GM11168 (cell line): ENCODE results near the gene PHYKPL.

ENCODE experiments used
- in situ Hi-C: fragments of 300-500 bp; cut with MboI; formaldehyde crosslinking; loops from one replicate; pipeline ENCODE4 v1.12.0; 2022; ENCODE audit warnings: low sequenced_read_pairs; ENCODE audit not compliant: unreplicated experiment

The PHYKPL gene

DNA sequence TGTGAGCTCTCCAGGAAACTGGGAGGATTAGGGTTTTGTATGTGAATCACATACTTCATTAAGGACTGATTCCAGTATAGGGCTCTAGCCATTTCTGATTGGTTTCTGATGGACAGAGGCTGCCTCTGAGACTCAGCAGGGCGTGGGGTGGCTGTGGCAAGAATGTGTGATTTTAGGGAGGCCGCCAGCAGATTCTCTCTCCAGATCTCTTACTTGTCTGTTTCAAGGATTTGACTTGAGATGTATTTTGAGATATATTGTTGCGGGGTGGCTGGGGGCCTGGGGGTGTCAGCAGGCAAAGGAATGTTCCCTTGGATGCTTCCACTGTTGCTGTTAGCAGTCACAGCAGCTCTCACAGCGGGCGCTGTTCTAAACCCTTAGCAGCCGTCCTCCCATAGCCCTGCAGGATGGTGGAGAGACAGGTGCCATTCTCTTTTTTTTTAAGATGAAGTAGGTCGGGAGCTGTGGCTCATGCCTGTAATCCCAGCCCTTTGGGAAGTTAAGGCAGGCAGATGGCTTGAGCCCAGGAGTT, 36.3 kb downstream of the PHYKPL start:
- in situ Hi-C loops = no loop called here

DNA sequence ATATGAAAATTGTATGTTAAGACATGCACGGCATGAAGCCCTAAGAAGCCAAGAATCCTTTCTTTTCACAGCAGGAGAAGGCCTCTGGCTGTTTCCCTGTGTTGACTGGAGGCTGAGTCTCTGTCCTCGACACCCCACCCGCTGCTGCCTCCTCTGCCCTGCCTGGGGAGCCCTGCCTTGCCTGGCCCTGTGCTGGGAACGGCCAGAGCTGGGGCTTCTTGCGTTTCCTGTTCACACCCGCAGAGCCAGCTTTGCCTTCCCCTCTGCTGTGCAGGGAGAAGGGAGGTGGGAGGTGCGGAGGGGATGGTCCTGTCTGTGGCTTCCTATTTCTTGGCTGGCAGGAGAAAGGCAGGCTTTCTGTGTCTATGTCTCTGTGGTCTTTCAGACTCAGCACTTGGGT, 38.6 kb downstream of the PHYKPL start:
- in situ Hi-C loops = no loop called here

DNA sequence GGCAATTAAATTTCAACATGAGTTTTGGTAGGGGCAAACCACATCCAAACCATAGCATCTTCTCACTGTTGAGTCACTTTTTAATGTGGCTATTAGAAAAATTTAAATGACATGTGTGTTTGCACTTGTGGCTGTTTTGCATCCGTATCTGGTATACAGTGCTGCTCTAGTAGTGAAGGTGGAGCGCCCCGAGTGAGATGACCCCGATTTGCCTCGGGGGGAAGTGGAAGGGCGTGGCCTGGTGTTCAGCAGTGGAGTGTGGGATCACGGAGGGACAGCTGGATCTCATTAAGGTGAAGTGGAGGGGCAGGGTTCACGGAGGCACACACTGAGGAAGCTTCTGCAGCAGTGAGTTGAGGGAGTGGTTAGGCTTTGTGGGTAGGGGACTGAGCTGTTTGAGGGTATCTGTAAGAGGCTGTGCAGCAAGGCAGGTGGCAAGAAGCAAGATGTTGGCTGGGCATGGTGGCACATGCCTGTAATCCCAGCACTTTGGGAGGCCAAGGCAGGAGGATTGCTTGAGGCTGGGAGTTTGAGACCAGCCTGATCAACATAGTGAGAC, 39.3 kb downstream of the PHYKPL start:
- in situ Hi-C loops = no loop called here

DNA sequence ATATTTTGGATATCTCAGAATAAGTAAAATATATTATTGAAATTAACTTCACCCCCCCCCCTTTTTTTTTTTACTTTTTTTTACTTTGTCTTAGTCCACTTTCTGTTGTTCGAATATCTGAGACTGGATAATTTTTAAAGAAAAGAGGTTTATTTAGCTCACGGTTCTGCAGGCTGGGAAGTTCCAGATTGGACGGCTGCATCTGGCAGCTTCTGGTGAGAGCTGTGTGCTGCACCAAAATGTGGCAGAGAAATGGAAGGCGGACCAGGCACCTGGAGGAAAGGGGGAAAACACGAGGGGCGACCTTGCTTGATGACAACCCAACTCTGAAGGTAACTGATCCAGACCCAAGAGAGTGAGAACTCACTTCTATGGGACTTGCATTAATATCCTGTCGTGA, 39.8 kb downstream of the PHYKPL start:
- in situ Hi-C loops = no loop called here

DNA sequence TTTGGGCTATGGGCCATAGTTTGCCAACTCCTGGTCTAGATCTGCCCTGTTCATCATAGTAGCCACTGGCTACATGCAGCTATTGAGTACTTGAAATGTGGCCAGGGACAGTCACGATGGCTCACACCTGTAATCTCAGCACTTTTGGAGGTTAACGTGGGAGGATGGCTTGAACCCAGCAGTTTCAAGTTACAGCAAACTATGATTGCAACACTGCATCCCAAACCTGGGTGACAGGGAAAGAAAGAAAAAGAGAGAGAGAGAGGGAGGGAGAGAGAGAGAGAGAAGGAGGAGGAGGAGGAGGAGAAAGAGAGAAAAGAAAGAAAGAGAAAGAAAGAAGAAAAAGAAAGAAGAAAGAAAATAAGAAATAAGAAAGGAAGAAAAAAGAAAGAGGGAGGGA, 40.4 kb downstream of the PHYKPL start:
- in situ Hi-C loops = no loop called here

DNA sequence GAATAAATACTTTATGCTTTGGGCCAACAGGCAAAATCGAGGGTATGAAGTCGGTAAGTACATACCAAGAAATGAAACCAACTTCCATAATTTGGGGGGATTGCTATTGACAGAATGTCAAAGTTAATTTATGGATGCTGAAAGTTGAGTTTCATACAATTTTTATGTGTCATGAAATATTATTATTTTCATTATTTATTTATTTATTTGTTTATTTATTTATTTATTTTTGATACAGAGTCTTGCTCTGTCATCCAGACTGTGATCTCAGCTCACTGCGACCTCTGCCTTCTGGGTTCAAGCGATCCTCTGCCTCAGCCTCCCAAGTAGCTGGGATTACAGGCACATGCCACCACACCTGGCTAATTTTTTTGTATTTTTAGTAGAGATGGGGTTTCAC, 40.9 kb downstream of the PHYKPL start:
- in situ Hi-C loops = no loop called here

GRCh38 chr5:178189433-178189832, 43.2 kb downstream of the PHYKPL start:
- in situ Hi-C loops = no loop called here

DNA sequence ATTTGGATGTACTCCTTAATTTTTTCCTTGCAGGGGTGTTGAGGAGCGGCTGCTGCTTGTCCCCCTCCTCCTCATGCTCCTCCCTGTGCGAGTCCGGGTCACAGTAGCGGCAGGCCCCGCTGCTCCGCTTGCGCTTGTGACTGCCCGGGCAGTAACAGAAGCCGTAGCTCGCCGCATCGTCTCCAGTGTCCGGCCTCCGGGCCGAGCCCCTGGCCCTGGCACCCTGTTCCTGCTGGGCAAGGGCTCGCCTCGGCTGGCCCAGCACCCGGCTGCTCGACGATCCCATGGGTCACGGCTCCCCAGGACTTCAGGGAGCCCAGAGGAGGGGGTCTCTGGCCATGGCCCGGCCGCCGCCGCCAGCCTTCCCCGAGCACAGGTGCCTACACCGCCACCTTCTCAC, 45.6 kb downstream of the PHYKPL start, which contains the start of gene GMCL2:
Gene GMCL2, minus strand, starts transcription at position 358 of the 400 bp plus-strand sequence. Its CDS starts 72 bp downstream, at position 286.
- in situ Hi-C loops = no loop called here

- in situ Hi-C loops = no loop called here
Measured at GRCh38 chr5:178186427-178186826, 46.2 kb downstream of the PHYKPL start.

DNA sequence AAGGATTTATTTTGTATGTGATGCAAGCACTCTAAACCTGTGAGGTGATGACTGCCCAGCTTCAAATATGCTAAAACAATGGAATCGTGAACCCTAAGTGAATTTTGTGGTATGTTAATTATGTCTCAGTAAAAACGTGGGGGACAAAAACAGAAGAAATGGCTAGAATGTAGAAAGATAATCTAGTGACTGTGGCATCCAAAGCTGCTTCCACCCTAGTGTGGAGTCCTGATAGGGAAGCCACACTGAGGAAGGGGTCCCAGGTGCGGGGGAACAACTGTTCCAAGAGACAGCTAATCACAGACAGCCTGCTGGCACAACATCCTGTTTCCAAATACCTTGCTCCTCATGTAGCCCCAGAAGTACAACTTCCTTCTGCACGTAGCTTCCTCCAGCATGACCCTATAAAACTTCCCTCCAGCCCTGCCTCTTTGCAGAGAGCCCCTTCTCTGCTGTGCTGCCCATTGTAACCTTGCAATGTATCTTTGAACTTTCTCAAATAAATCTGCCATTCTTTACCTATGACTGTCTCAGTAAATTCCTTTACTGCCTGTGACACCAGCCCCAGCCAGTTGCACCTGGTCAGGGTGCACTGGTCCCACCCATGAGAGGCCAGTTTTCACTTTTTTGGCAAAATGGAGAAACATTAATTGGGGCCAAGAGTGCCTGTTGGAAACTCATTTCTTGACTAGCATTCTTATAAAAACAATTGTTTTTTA, 50.3 kb downstream of the PHYKPL start:
- in situ Hi-C loops = no loop called here

DNA sequence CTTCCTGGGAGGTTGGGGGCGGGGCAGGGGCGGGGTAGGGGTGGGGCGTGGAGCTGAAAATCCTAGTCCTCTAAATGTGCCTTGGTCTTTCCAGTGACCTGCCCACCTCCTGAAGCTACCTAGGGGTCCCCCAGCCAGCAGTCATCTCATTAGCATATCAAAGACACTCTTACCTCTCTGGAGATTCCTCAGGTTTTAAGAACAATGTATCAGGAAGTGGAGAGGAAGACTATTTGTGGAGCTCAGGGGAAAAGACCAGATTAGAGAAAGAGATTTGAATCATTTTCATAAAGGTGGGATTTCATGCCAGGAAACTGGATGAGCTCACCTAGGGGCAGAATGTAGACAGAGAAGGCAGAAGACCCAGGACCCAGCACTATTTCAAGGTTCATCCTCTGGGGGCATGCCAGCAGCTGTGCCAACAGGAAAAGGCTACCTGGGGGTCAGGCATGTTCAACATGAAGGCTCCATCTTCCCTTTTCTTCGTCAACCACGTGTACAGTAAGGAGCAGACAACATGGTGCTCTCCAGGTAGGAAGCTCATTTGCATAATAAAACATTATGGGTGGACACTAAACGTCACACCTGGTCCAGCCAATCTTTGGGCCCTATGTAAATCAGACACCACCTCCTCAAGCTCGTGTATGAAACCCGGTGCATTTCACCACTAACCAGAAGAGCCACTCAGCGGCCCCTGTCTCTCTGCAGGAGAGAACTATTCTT, 52.3 kb downstream of the PHYKPL start:
- in situ Hi-C loops = no loop called here

- in situ Hi-C loops = no loop called here
Measured at GRCh38 chr5:178177569-178177968, 55.0 kb downstream of the PHYKPL start.

DNA sequence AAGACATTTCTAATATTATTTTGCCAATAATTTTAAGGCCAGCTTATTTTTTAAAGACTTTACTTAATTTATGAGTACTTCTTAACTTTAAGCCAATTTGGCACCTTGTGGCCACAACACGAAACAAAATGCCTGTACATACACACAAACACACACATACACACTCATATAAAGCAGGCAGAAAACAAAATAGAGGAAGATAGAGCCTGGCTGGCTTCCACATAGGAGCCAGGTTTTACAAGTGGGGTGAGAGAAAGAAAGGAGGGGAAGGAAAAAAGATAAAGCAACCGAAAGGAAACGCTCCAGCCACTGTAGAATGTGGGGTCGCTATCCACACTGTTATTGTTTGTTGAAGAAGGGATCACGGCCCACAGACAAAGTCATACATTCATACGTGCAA, 55.8 kb downstream of the PHYKPL start:
- in situ Hi-C loops = no loop called here

DNA sequence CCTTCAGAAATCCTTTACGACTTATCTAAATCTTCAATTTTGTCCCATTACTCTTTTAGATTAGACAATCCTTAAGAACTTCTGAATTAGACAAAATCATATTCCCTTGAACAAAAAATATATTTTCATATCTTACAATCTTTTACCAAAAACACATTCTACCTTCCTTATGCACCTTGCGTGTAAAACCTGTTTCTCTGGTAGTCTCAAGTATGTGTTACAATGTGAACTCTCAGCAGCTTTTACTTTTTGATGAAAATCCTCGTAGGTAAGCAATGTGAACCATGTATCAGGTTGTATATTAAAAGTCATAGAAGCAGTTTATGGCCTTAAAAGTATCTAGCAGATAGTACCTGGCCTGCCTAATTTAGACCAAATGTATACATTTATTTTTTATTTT, 58.1 kb downstream of the PHYKPL start:
- in situ Hi-C loops = no loop called here

- in situ Hi-C loops = no loop called here
Measured at GRCh38 chr5:178170455-178170854, 62.1 kb downstream of the PHYKPL start.

DNA sequence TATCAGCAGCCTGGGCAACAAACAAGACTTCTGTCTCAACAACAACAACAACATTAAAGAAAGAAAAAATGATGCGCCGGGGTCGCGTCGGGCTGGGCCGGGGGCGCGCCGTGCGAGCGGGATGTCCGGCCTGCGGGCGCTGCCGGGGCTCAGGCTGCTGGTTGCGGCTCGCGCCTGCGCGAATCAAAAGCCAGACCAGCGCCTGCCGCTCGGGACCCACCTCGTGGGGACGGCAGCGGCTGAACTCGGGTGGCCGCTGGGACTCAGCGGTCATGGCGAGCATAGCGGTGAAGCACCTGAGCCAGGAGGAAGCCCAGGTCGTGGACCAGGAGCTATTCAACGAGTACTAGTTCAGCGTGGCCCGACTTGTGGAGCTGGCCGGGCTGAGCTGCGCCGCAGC, 67.0 kb downstream of the PHYKPL start:
- in situ Hi-C loops = no loop called here

- in situ Hi-C loops = loop anchor here (5.0 kb wide), 1 partner anchor 87 kb away; no protein-coding TSS in a partner anchor
Measured at GRCh38 chr5:178163772-178164735, 68.5 kb downstream of the PHYKPL start.

DNA sequence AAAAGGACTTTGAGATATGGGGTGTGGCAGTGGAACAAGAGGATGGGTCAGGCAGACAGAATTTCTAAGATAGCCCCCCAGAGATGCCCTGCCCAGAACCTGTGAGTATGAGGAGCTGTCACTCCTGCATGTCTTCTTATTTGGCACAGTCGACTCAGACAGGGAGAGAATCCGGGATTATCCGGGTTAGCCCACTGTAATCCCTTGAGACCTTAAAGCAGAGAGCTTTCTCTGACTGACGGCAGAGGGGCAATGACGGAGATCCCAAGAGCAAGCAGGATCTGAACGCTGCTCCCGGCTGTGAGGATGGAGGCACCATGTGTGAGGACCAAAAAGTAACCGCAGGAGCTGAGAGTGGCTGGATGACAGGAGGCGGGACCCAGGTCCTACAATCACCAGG, 70.1 kb downstream of the PHYKPL start:
- in situ Hi-C loops = loop anchor here (5.0 kb wide), 1 partner anchor 85 kb away; no protein-coding TSS in a partner anchor

- in situ Hi-C loops = loop anchor here (5.0 kb wide), 1 partner anchor 83 kb away; no protein-coding TSS in a partner anchor
Measured at GRCh38 chr5:178160176-178160575, 72.4 kb downstream of the PHYKPL start.
